HG02938 (cell line): ENCODE measurements around the gene PLB1.
A peak's percentile ranks its signal among the peaks of the same experiment; 100 is the strongest.

Source experiments
- ATAC-seq: cut with Tn5 transposase; IDR thresholded peaks from one replicate; pipeline ENCODE4 v1.9.1; 2021; ENCODE audit warnings: mild to moderate bottlenecking, moderate library complexity; ENCODE audit not compliant: unreplicated experiment

Gene PLB1

DNA sequence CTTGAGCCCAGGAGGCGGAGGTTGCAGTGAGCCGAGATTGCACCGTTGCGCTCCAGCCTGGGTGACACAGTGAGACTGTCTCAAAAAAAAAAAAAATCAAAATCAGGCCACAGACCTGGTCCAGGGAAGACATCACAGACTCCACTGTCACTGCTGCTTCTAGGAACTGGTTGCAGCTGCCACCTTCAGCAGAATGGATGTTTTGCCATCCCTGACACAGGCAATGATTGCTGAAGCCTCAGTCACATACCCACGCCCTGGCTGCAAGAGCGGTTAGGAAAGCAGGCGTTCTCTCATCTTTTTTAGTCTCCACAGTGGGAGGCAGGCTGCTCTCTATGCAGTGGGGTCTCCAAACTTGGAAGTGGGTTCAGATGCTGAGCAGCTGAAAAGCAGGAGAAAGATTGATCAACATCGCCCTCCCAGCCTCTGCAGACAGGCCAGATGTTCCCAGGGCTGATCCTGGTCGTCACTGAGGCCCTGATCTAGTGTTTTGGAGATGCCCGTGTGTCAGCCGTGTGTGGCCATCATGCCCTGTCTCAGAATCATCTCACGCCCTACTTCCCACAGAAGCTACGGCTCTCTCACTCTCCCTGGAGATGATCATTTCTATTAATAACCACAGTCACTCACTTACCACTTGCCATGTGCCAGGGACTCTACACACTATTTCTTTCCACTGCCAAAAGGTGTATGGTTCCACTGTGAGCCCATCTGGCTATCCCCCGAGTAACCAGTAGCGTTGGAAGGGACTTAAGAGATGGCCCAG is 91.8 kb downstream of the PLB1 start:
- no peak for ATAC-seq

DNA sequence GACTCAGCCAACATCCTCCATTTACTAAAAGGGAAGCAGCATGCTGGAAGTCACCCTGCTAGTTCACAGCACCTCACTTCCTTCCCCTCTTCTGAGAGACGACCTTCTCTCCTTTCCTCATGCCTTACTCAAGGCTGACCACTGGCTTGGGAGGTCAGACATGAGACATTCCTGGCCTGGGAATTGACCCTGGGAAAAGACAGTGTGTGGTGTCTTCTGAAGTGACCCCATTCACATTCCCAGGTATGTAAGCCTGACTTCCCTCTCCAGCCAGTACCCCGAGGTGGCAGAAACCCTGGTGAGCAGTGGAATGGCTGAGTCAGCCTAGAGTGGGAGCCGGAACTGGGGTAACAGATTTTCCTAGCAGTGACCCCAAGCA is 92.4 kb downstream of the PLB1 start:
- no peak for ATAC-seq

DNA sequence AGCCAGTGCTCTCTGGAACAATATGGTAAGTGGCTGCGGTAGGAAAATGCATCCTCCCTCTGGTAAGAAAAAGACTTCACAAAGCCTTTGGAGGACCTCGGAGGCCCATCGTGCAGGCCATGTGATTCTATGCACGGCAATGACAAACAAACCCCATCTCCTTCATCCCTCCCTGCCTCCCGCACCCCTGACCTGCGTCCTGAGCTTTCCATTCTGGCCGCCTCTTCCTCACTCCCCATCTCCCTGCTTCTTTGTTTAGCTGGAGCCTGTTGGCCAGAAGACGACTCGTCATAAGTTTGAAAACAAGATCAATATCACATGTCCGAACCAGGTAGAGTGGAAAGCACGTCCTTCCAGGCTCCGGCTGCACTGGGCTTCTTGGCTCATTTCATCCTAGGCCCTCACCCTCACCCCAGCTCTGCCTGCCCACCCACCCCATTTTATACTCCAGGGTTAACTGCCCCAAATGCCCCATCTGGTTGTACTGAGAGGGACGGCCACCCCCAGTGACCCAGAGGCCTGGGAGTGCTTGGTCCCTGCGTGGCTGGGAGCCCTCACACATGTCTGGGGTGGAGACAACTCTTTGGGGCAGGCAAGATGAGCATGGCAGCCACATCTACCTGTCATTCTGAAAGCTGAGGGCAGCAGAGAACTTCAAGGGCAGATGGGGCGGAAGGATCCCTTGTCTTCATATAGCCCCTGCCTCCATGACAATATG is 94.0 kb downstream of the PLB1 start:
- no peak for ATAC-seq

DNA sequence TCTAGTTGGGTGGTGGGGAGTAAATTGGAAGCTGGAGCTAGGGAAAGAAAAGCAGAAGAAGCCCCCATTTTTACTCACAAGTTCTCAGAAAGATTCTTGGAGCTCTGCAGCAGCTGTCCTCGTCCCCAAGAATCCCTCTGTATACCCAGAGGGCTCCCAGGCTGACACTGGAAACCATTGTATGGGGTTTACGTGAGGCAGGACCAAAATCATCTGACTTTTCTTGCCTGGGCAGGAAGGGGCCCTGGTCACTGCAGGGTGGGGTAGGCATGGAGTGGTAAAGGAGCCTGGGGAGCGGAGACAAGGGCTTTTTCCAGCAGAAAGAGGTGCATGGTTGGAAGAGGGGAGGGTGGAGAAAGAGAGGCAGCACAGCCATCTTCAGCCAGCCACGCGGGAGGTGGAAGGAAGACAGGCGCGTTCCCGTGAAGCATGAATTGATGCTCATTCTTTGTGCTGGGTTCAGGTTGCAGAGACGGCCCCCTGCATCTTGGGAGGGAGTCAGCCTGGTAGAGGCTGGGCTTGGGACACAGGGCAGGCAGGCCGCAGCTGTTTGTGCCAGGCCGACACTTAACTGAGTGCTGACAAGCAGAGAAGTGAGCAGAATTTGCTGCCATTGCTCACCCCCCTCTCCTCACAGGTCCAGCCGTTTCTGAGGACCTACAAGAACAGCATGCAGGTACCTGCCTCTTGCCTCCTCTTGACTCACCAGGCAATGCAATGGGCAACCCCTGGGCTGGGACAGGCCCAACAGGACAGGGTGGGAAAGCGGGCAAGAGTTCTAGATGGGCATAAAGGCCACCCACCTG is 94.8 kb downstream of the PLB1 start:
- no peak for ATAC-seq

DNA sequence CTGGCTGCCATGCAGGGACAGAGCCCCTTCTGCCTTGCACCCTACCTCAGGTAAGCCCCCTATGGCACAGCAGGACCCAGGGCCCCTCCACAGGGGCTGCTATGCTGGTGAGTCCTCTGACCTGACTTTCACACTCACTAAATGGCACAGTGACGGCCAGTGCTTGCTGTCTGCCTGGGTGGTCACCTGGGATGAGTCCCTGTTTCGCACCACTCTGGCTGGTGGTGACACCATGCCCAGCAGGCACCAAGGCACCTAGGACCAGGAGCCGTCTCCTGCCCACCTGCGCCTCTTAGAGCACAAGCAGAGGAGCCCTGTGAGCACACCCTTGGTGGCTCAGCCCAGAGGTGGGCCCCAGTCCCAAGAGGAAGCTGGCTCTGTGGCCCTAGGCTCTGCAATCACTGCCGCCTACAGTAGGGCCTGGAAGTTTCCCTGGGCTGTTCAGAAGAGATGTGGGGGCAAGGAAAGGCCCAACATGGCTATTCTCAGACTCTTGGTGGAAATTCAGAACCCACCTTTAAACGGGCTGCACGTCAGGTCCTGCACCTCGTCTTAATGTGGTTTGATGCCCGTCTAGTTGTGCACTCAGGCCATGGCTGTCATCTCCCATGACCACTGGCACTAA is 96.0 kb downstream of the PLB1 start:
- ATAC-seq, result no peak

DNA sequence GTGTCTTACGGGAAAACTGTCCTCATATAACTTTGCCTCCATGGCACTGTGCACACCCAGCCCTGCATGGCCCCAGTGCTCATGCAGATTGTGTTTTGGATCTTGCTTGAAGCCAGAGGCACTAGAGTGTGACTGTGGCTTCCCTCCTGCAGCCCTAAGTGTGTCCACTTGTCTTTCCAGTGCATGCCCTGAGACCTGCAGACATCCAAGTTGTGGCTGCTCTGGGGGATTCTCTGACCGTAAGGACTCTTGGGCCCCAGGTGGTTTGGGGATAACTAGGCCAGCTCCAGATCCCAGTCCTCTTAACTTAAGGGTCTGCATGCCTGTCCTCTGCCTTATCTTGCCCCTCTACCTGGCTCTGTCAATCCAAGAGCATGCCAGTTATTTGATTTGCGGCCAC is 96.6 kb downstream of the PLB1 start:
- no peak for ATAC-seq

DNA sequence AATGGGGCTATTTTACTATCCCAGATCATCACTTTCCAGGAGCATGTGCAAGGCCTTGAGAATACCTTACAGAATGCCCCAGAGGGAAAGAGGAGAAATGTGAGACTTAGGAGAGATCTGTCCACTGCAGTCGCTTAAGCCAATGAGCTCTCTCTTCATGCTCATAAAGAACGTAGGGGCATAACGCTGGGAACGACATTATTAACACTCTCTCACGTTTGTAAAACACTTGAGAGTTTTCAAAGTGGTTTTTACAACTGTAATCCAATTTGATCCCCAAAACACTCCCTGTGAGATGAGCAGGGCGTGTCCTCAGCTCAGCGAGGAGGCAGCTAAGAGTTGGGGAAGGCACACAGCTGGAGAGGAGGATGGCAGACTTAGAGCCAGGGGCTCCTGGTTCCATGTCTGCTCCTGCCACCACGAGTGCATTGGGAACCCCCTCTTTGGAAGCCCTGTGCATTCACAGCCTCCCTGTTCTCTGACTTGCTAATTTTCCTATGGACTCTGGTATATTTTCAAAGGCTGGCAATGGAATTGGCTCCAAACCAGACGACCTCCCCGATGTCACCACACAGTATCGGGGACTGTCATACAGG is 97.4 kb downstream of the PLB1 start:
- ATAC-seq, result no peak

DNA sequence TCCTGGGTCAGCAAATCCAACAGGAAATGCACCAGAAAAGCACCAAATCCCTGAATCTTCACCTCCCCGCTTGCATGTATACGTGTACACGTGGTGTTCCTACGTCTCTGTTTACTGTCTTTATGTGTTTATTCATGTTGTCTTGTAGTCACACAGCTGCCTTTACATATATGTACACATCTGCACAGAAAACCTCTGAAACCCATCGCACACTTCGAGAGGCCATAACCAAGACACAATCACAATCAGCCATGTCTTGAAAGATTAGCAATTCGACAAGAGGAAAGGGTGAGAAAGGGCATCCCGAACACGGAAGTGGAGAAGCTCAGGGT is 98.1 kb downstream of the PLB1 start:
- peak; percentile 10 for ATAC-seq

DNA sequence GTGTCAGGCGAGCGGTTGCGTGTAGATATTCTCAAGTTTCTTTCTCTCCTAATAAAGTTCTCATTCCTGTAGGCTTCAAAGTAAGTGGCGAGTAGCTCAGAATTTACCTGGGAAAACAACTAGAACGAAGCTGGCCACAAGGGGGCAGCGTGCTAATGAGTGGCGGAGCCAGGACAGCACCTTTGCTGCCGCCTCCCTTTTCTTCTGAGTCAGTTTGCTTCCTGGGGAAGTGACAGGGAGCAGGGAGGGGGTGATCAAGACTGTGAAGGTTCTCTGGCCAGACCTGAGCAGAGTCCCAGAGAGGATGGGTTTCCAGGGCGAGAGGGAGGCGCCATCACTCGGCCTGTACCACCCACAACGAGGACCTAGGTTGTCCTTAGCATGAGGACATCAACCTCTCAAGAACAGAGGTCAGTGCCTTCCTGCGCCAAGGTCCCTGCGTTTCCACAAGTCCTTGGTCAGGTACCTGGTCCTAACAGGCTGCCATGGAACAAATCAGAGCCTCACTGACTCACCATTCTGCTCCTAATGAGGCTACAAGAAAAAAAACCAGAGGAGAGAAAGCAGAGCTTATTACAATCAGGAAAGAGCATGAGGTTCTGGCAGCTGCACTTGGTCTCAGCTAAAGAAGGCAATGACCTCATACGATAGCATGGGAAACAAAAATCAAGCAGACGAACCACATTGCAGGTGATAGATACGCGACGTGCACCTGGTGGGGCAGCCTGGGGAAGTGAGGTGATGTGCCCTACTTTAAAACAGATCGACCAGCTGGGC is 98.7 kb downstream of the PLB1 start:
- ATAC-seq, result peak; percentile 54

DNA sequence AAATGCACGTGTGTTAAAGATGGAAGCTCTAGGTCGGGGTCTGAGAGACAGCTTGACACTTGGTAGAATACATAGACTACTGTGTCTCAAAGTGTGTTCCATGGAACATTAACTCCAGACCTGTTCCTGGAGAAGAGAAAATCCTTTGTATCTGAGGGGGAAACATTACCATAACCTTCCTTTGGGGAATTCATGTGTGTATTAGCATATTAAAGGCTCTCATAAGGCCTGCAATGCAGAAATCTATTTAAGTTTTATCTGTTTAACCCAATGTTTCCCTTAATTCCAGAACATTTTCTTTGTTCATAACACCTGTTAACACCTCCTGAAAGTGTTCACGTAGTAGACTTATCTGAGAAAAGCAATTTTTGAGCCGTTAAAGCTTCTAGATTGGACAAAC is 99.5 kb downstream of the PLB1 start:
- ATAC-seq, result no peak

DNA sequence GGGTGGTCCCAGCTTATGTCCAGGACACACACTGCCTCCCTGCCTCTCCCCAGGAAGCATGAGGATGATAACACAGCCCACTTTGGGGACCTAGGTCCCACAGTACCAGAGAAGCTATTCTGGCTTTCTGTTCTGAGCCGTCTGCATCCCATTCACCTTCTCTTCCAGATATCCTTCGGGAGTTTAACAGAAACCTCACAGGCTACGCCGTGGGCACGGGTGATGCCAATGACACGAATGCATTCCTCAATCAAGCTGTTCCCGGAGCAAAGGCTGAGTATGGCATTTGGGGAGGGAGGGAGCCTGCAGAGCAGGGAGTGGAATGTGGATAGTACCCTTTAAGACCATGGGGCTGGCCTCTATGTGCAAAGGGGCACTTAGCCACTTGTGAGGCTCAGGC is 102.6 kb downstream of the PLB1 start:
- no peak for ATAC-seq

DNA sequence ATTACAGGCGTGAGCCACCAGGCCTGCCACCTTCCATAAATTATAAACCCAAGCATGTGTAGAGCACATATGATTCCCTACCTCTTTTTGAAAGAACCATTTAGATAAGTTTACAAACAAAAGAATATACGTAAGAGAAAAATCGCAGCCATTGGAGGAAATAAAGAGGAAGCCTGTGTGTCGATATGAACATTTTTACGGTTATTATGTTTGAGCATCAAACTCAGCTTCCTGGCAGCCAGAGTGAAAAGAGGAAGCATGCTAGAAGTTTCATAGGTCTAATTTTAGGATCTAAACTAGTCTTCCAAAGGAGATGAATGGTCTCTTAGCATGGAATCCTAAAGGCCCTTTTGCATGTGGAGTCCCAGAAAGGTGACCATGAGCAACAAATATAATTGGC is 104.3 kb downstream of the PLB1 start:
- ATAC-seq, result no peak

DNA sequence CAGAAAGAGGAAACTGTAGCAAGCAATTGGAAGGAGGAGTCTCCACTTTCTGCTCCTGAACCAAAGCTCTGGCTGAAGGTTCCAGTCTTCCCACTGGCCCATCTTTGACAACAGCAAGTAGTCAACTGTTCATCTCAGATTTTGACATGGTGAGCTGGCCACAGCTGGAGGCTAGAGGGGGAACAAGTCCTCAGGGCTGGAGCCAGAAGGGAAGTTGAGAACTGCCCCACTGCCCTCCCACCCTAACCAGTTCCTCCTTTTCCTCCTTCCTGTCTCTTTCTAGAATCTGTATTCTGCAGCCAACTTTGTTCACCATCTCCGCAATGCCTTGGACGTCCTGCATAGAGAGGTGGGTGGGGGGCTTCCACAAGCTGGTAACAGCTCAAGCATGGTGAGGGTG is 105.8 kb downstream of the PLB1 start:
- ATAC-seq, result no peak

DNA sequence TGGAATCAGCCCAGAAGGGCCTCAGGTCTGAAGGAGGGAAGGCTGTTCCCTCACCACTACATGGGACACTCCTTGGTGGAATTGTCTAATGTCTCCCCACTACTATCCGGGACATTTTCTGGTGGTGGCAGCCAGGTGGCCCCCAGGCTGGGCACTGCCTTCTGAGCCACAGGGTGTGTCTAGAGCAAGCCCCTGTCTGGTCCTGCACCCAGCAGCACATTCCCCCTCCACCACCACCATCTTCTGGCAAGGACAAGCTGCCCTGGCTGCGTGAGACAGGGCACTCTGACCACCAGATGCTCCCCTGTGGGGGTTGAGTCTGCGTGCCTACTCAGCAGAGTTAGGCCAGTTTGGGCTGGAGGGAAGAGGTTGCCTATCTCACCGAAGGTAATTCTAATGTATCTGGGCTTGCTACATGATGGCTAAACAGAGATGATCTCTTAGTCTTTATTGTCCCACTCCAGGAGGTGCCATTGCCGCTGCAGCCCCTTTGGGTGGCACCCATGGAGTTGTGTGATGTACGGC is 106.3 kb downstream of the PLB1 start:
- ATAC-seq, result no peak

DNA sequence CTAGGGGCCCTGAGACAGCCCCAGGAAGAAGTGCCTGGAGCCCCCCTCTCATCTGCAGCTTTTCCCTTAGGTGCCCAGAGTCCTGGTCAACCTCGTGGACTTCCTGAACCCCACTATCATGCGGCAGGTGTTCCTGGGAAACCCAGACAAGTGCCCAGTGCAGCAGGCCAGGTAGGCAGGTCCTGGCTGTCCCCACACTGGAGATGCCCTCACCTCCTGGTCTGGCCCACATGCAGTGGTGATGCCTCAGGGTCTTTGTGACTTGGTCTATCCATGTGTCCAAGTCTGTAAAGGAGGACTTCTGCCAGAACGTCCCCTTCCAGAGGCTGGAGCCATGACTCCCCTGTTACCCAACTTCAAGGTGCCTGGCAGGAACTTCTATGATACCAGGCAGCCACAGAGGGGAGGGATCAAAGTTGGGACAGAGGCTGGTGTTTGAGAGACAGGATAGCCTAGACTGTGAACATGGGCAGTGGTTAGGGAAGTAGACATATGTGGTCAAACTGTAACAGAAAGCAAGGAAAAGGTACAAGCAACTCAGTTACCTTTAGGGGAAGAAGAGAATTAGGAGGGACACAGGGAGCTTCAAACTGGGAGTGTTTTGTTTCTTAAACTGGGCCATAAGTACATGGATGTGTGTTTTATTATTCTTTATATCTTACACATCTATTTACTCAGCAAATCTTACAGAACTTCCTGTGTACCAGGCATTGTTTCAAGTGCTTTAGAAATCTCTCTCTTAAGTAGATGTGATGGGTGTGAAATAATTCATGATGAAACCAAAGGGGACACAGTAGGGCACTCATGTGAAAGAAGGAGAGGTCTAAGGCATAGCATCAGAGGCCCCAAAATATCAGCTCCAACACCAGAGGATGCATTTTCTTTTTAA is 107.1 kb downstream of the PLB1 start:
- no peak for ATAC-seq

DNA sequence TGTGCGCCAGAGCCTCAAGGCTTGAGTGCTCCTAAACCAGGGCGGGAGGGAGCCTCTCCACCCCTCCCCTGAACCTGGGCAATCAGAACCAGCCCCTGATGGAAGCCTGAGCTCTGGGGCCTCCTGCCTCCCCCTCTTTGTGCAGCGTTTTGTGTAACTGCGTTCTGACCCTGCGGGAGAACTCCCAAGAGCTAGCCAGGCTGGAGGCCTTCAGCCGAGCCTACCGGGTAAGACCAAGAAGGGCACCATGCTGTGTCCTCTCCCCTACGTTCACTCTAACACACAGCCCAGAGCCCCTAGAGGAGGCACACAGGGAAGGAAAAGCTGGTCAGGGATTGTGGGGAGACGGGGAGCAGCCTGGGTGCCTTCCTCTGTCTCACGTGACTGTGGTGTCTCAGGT is 108.0 kb downstream of the PLB1 start:
- ATAC-seq, result no peak

DNA sequence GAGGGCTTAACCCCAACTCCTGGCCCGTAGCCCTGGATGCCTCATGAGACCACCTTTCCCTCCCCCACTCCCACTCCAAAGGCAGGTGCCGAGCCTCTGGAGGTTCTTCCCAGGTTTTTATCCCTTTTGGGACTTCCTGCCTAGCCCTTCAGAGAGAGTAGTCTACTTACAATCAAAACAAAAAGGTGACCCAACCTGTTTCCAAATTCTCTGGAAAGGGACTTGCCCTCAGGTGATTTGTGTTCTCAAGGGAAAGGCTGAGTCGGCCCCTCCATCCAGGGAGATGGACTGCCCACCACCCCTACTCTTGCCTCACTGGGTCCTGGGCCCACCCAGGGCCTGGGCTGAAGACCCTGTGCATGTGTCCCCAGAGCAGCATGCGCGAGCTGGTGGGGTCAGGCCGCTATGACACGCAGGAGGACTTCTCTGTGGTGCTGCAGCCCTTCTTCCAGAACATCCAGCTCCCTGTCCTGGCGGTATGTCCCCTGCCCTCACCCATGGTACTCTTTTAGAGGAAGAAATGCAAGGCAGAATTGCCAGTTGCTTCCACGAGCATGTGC is 108.5 kb downstream of the PLB1 start:
- ATAC-seq, result no peak

DNA sequence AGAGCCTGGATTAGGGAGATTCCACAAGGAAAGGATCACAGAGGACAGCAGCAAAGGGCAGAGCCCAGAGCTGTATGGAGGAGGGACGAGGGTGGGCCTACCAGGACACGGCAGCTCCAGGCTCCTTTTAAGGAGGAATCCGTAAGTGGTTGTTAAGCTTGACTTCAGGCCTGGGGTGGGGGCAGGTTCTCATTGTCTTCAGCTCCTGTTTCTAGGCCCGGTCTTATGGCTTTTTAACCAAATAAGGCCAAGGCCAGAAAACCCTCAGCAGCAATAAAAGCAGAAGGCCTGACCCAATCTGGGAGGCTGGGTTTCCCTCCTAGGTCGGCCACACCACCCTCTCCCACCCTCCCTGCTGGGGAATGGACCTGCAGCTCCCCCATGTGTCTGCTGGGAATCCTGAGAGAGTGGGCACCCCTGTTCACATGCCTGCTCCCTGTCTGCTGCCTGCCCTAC is 111.2 kb downstream of the PLB1 start:
- no peak for ATAC-seq
